ENCODE measurements around the gene ZSCAN32. TPM values are rescaled to one million over a fixed set of nuclear protein-coding genes. Genes with fewer than 3 reads are reported as not detected.

Gene ZSCAN32
- total RNA-seq, 2 donors from 2014 or later, result 7.2 to 7.5 TPM

- intact Hi-C loops (cut with DNase I), result no loop called here
- Histone ChIP-seq H3K36me3 (no peaks in the 10 kb centered on the region), H3K9me3 (no peaks in the 10 kb centered on the region), H3K27me3 (no peaks in the 10 kb centered on the region), H3K9ac (ENCODE audit: low read depth in 2 of 2, low read length in 2 of 2) (no peak overlapping the region), H3K27ac (no peak overlapping the region), H3K4me1 (no peaks in the 10 kb centered on the region), H3K4me3 (no peak overlapping the region)
- no peak for DNase-seq
- TF ChIP-seq CTCF (IDR thresholded peaks at IDR 0.05), result no peak
Observed at GRCh38 chr16:3347586-3347985, 53.2 kb downstream of the ZSCAN32 start.

GRCh38 chr16:3346041-3346440 is 54.8 kb downstream of the ZSCAN32 start:
- intact Hi-C loops (cut with DNase I), result no loop called here
- no peaks in the 10 kb centered on the region for H3K27me3 ChIP-seq
- H3K4me1 ChIP-seq, result no peaks in the 10 kb centered on the region
- DNase-seq, result no peak
- no peaks in the 10 kb centered on the region for H3K9me3 ChIP-seq
- H3K4me3 ChIP-seq, result no peak overlapping the region
- H3K36me3 ChIP-seq, result no peaks in the 10 kb centered on the region
- H3K27ac ChIP-seq, result no peak overlapping the region
- H3K9ac ChIP-seq (ENCODE audit: low read depth in 2 of 2, low read length in 2 of 2), result no peak overlapping the region
- TF ChIP-seq CTCF (IDR thresholded peaks at IDR 0.05), result no peak

Other genes starting within 250 kb of the ZSCAN32 start
- not detected for gene OR1F1, start 212.8 kb downstream of the ZSCAN32 start, total RNA-seq
- gene ZNF200, start 165.8 kb downstream of the ZSCAN32 start, total RNA-seq, result 1 to 10 TPM; 7.1 to 7.2 TPM
- 1 to 10 TPM in 1 of 2 donors, under 1 TPM in 1; 0.57 to 1.1 TPM for gene MEFV, start 144.4 kb downstream of the ZSCAN32 start, total RNA-seq
- 10 to 100 TPM; 19.5 to 27.2 TPM for gene ZNF263, start 117.5 kb downstream of the ZSCAN32 start, total RNA-seq
- gene TIGD7, start 95.6 kb downstream of the ZSCAN32 start, total RNA-seq, result 1 to 10 TPM; 2.1 to 3.1 TPM
- gene ZNF75A, start 95.5 kb downstream of the ZSCAN32 start, total RNA-seq, result 10 to 100 TPM; 14.2 to 20.5 TPM
- gene OR2C1, start 45.1 kb downstream of the ZSCAN32 start, total RNA-seq, result not detected
- 1 to 10 TPM; 6.7 to 6.8 TPM for gene ZNF174, start 211 bp upstream of the ZSCAN32 start, total RNA-seq
- 1 to 10 TPM; 1.4 to 1.7 TPM for gene ZNF597, start 42.5 kb upstream of the ZSCAN32 start, total RNA-seq
- 10 to 100 TPM; 56.8 to 68.6 TPM for gene NAA60, start 42.7 kb upstream of the ZSCAN32 start, total RNA-seq
- gene C16orf90, start 94.5 kb upstream of the ZSCAN32 start, total RNA-seq, result not detected
- gene CLUAP1, start 100.0 kb upstream of the ZSCAN32 start, total RNA-seq, result 10 to 100 TPM in 1 of 2 donors, 1 to 10 TPM in 1; 7.9 to 10.8 TPM
- 1 to 10 TPM in 1 of 2 donors, under 1 TPM in 1; 0.93 to 2.0 TPM for gene NLRC3, start 176.4 kb upstream of the ZSCAN32 start, total RNA-seq
- gene SLX4, start 210.6 kb upstream of the ZSCAN32 start, total RNA-seq, result 1 to 10 TPM; 3.5 to 6.3 TPM